Kidney (tissue), 14 donors: ENCODE data around the gene NBAS. TPM values are rescaled to one million over a fixed set of nuclear protein-coding genes. Genes with fewer than 3 reads are reported as not detected.

Experiments
- DNase-seq, 5 donors: peaks; one replicate each; pipeline ENCODE4 v3.0.0-alpha.2; 2013 to 2020
- FAIRE-seq: peaks from 2 replicates; lab custom pipeline; 2012; peaks lifted over from hg19 to GRCh38; lab: Jason Lieb, UNC
- H3K27ac ChIP-seq, 2 donors: one replicate each; pipeline ENCODE4 v1.7.0; 2013; ENCODE audit warnings: low read depth in 2 of 2, low read length in 2 of 2, inconsistent platforms in 1 of 2
- H3K27me3 ChIP-seq: one replicate; pipeline ENCODE4 v1.7.1; 2013; ENCODE audit warnings: low read length, inconsistent platforms; ENCODE audit not compliant: control insufficient read depth, insufficient read depth
- H3K36me3 ChIP-seq, 3 donors: one replicate each; pipeline versions ENCODE4 v1.7.0 to v1.7.1; 2013; ENCODE audit warnings: low read length in 3 of 3, control low read depth in 1 of 3, inconsistent platforms in 1 of 3; ENCODE audit not compliant: insufficient read depth in 3 of 3, control insufficient read depth in 2 of 3
- H3K4me1 ChIP-seq, 3 donors: one replicate each; pipeline versions ENCODE4 v1.7.0 to v1.7.1; 2013; ENCODE audit warnings: low read length in 3 of 3, inconsistent platforms in 1 of 3, low read depth in 1 of 3; ENCODE audit not compliant: control insufficient read depth in 2 of 3, insufficient read depth in 2 of 3
- H3K4me3 ChIP-seq, 3 donors: one replicate each; pipeline versions ENCODE4 v1.7.0 to v1.8.1; 2013; ENCODE audit warnings: low read length in 3 of 3, control low read depth in 1 of 3, inconsistent platforms in 1 of 3
- H3K9ac ChIP-seq, 3 donors: one replicate each; pipeline versions ENCODE4 v1.7.0 to v1.7.1; 2013; ENCODE audit warnings: low read length in 3 of 3, control low read depth in 1 of 3, inconsistent platforms in 1 of 3
- H3K9me3 ChIP-seq, 3 donors: one replicate each; pipeline versions ENCODE4 v1.7.0 to v1.7.1; 2013; ENCODE audit warnings: low read length in 3 of 3, control low read depth in 1 of 3, inconsistent platforms in 1 of 3; ENCODE audit not compliant: control insufficient read depth in 2 of 3, insufficient read depth in 1 of 3
- CTCF ChIP-seq: IDR thresholded peaks from 3 replicates; pipeline ENCODE4 v1.5.1; 2012; ENCODE audit warnings: mild to moderate bottlenecking, moderate library complexity, borderline replicate concordance; ENCODE audit not compliant: insufficient read depth; ENCODE audit errors: extremely low read depth
- intact Hi-C: fragments of 100-400 bp; cut with DNase I; formaldehyde crosslinking; loops from one replicate; pipeline ENCODE4 v1.11.1; 2022
- polyA plus RNA-seq: library from polyadenylated mRNA; stranded (reverse); fragments of 350-450 nt; fragmentation: Illumina TruSeq; extraction: RNeasy Lipid Tissue Mini Kit (QIAGEN cat#74804); gene quantifications from one replicate; pipeline ENCODE4 v1.2.3, GENCODE V29; 2014; ENCODE audit warnings: low read depth, low replicate concordance; ENCODE audit not compliant: insufficient read depth
- total RNA-seq: library from RNA; stranded (reverse); fragmentation: NEBNext Ultra II Directional; extraction: Animal tissue kit (Norgen Biotek cat#: 25700); gene quantifications from one replicate; pipeline ENCODE4 v1.2.1, GENCODE V29; 2021
- donor health status: control.
- donor health status: control.
- donor health status: control.
- donor health status: control.
- donor health status: control.
- donor health status: DM: yes; HTN: yes; CAD: no.
- donor health status: Normal renal cell carcinoma (clear cell type).

NBAS gene
- total and polyA plus RNA-seq, 2 donors from 2014 or later: 40.8 to 44.2 TPM

- Histone ChIP-seq H3K4me1 (peaks cover 0 to 2% (median 0%) of the 10 kb centered on the region in 3 donors), H3K27me3 (no peaks in the 10 kb centered on the region), H3K9me3 (no peaks in the 10 kb centered on the region), H3K4me3 (no peak overlapping the region), H3K36me3 (peaks cover 0 to 1% (median 0%) of the 10 kb centered on the region in 3 donors), H3K27ac (no peak overlapping the region), H3K9ac (no peak overlapping the region)
- TF ChIP-seq CTCF: no peak
- intact Hi-C loops: no loop called here
- FAIRE-seq (no peak), DNase-seq (no peak)
Measured at GRCh38 chr2:15191789-15192188, 369.3 kb downstream of the NBAS start.

- no peaks in the 10 kb centered on the region for H3K9me3 ChIP-seq
- no peak overlapping the region for H3K9ac ChIP-seq
- H3K27me3 ChIP-seq: no peaks in the 10 kb centered on the region
- no peak for DNase-seq
- intact Hi-C loops: no loop called here
- H3K36me3 ChIP-seq: peaks cover 0 to 7% (median 5%) of the 10 kb centered on the region in 3 donors
- FAIRE-seq: no peak
- no peak overlapping the region for H3K4me3 ChIP-seq
- no peak for TF ChIP-seq CTCF
- H3K4me1 ChIP-seq: no peaks in the 10 kb centered on the region
- H3K27ac ChIP-seq: no peak overlapping the region
Measured at GRCh38 chr2:15189216-15189615, 371.9 kb downstream of the NBAS start.

- Histone ChIP-seq H3K36me3 (peaks cover 0 to 7% (median 5%) of the 10 kb centered on the region in 3 donors), H3K4me1 (no peaks in the 10 kb centered on the region), H3K4me3 (no peak overlapping the region), H3K9ac (no peak overlapping the region), H3K27me3 (no peaks in the 10 kb centered on the region), H3K9me3 (no peaks in the 10 kb centered on the region), H3K27ac (no peak overlapping the region)
- no peak for TF ChIP-seq CTCF
- intact Hi-C loops: no loop called here
- FAIRE-seq (no peak), DNase-seq (no peak)
Measured at GRCh38 chr2:15187702-15188101, 373.4 kb downstream of the NBAS start.

GRCh38 chr2:15186118-15186517 is 375.0 kb downstream of the NBAS start:
- Histone ChIP-seq H3K36me3 (peaks cover 0 to 7% (median 5%) of the 10 kb centered on the region in 3 donors), H3K27me3 (no peaks in the 10 kb centered on the region), H3K9me3 (no peaks in the 10 kb centered on the region), H3K4me3 (no peak overlapping the region), H3K4me1 (no peaks in the 10 kb centered on the region), H3K9ac (no peak overlapping the region), H3K27ac (no peak overlapping the region)
- no peak for FAIRE-seq
- intact Hi-C loops: no loop called here
- no peak for TF ChIP-seq CTCF
- DNase-seq: no peak
